IMR-90 (cell line): ENCODE data around the gene FAH. TPM values are rescaled to one million over a fixed set of nuclear protein-coding genes. Genes with fewer than 3 reads are reported as not detected.

Experiments
- ATAC-seq: fragments of 200-7000 bp; cut with Tn5 transposase; 2 replicates; pipeline ENCODE4 v1.9.1; 2020; ENCODE audit warnings: low read depth, mild to moderate bottlenecking, moderate library complexity
- BruUV-seq: library from RNA; stranded (reverse); fragments of 400-500 nt; replicated peaks from 2 replicates; lab custom pipeline; 2021; lab: Mats Ljungman, UMichigan
- CTCF ChIA-PET: fragments of 300-600 bp; formaldehyde crosslinking; extraction: SDS; loops from one replicate; lab custom pipeline; 2021; ENCODE audit warnings: antibody characterized with exemption; lab: Yijun Ruan, JAX
- POLR2A ChIA-PET: fragments of 300-600 bp; sonication (Branson Sonifier 250); formaldehyde crosslinking; loops from one replicate; lab custom pipeline; 2022; ENCODE audit warnings: antibody characterized with exemption; ENCODE audit not compliant: unreplicated experiment; lab: Charles Lee
- DNase-seq: peaks from one replicate; pipeline ENCODE4 v3.0.0; 2013
- H2AFZ ChIP-seq: replicated peaks from 2 replicates; pipeline ENCODE3; 2013; ENCODE audit warnings: low read length, mild to moderate bottlenecking; ENCODE audit not compliant: poor library complexity
- H2AK5ac ChIP-seq: 2 replicates; pipeline ENCODE4 v1.6.1; 2013; ENCODE audit warnings: low read depth, low read length, inconsistent platforms
- H2AK9ac ChIP-seq: replicated peaks from 2 replicates; pipeline ENCODE3; 2013; ENCODE audit warnings: mild to moderate bottlenecking, low read depth, low read length, moderate library complexity; ENCODE audit not compliant: poor library complexity
- H2BK120ac ChIP-seq: 2 replicates; pipeline ENCODE4 v1.6.1; 2013; ENCODE audit warnings: low read depth, low read length, inconsistent platforms
- H2BK15ac ChIP-seq: 3 replicates; pipeline ENCODE4 v1.6.1; 2013; ENCODE audit warnings: low read depth, low read length, inconsistent platforms
- H2BK20ac ChIP-seq: 2 replicates; pipeline ENCODE4 v1.6.1; 2013; ENCODE audit warnings: low read depth, mild to moderate bottlenecking, inconsistent platforms, low read length, moderate library complexity
- H2BK5ac ChIP-seq: 2 replicates; pipeline ENCODE4 v1.6.1; 2013; ENCODE audit warnings: mild to moderate bottlenecking, low read depth, low read length, inconsistent platforms; ENCODE audit not compliant: poor library complexity, severe bottlenecking
- H3K14ac ChIP-seq: replicated peaks from 2 replicates; pipeline ENCODE4 v1.6.1; 2013; ENCODE audit warnings: low read depth, low read length, inconsistent platforms
- H3K18ac ChIP-seq: 2 replicates; pipeline ENCODE4 v1.6.1; 2013; ENCODE audit warnings: low read depth, low read length, control low read depth
- H3K23ac ChIP-seq: 2 replicates; pipeline ENCODE4 v1.6.1; 2013; ENCODE audit warnings: low read depth, low read length, inconsistent platforms
- H3K27ac ChIP-seq: 2 replicates; pipeline ENCODE4 v1.5.1; 2013; ENCODE audit warnings: mild to moderate bottlenecking, control low read depth, low read length; ENCODE audit not compliant: insufficient read depth
- H3K27me3 ChIP-seq: 2 replicates; pipeline ENCODE4 v1.6.1; 2013; ENCODE audit warnings: low read length; ENCODE audit not compliant: control insufficient read depth, insufficient read depth
- H3K36me3 ChIP-seq: 2 replicates; pipeline ENCODE4 v1.6.1; 2013; ENCODE audit warnings: low read length, mixed read lengths; ENCODE audit not compliant: control insufficient read depth, insufficient read depth
- H3K4ac ChIP-seq: 2 replicates; pipeline ENCODE4 v1.6.1; 2013; ENCODE audit warnings: low read depth, low read length, inconsistent platforms
- H3K4me1 ChIP-seq: 2 replicates; pipeline ENCODE4 v1.6.1; 2013; ENCODE audit warnings: low read length, mixed read lengths; ENCODE audit not compliant: control insufficient read depth, insufficient read depth
- H3K4me2 ChIP-seq: 2 replicates; pipeline ENCODE4 v1.6.1; 2013; ENCODE audit warnings: low read depth, mild to moderate bottlenecking, control low read depth, low read length, moderate library complexity
- H3K4me3 ChIP-seq: 2 replicates; pipeline ENCODE4 v1.5.1; 2013; ENCODE audit warnings: low read depth, mild to moderate bottlenecking, control low read depth, low read length, moderate library complexity; ENCODE audit not compliant: insufficient read depth
- H3K56ac ChIP-seq: 2 replicates; pipeline ENCODE4 v1.6.1; 2013; ENCODE audit warnings: low read length, inconsistent platforms; ENCODE audit not compliant: insufficient read depth; ENCODE audit errors: extremely low read depth
- H3K79me1 ChIP-seq, 2 experiments: 2 replicates each; pipeline ENCODE4 v1.6.1; 2013; ENCODE audit warnings: low read length in 2 of 2, inconsistent platforms in 1 of 2, low read depth in 1 of 2
- H3K9ac ChIP-seq: 2 replicates; pipeline ENCODE4 v1.6.1; 2013; ENCODE audit warnings: low read depth, low read length, control low read depth
- H3K9me1 ChIP-seq: 2 replicates; pipeline ENCODE4 v1.6.1; 2013; ENCODE audit warnings: low read length, inconsistent platforms; ENCODE audit not compliant: insufficient read depth
- H3K9me3 ChIP-seq: 2 replicates; pipeline ENCODE4 v1.6.1; 2013; ENCODE audit warnings: low read length; ENCODE audit not compliant: control insufficient read depth, insufficient read depth
- H4K20me1 ChIP-seq: 2 replicates; pipeline ENCODE4 v1.6.1; 2013; ENCODE audit warnings: low read length, inconsistent platforms; ENCODE audit not compliant: insufficient read depth
- H4K5ac ChIP-seq: 2 replicates; pipeline ENCODE4 v1.6.1; 2013; ENCODE audit warnings: mild to moderate bottlenecking, low read depth, low read length, control low read depth
- H4K8ac ChIP-seq, 2 experiments: 2 replicates each; pipeline ENCODE4 v1.6.1; 2013; ENCODE audit warnings: low read depth in 2 of 2, low read length in 2 of 2, control low read depth in 1 of 2, inconsistent platforms in 1 of 2
- H4K91ac ChIP-seq: 2 replicates; pipeline ENCODE4 v1.6.1; 2013; ENCODE audit warnings: low read depth, low read length, inconsistent platforms; ENCODE audit not compliant: insufficient read depth
- FOS ChIP-seq: fragments of 150-350 bp; IDR thresholded peaks from 2 replicates; pipeline ENCODE4 v1.6.1; 2016; ENCODE audit warnings: low read depth, low read length
- MAFK ChIP-seq: IDR thresholded peaks from 2 replicates; pipeline ENCODE4 v1.6.1; 2012; ENCODE audit warnings: low read depth, low read length, improper control_type of control experiment
- MXI1 ChIP-seq: IDR thresholded peaks from 2 replicates; pipeline ENCODE4 v1.6.1; 2012; ENCODE audit warnings: low read depth, mild to moderate bottlenecking, low read length, moderate library complexity, borderline replicate concordance
- RAD21 ChIP-seq: IDR thresholded peaks from 2 replicates; pipeline ENCODE4 v1.6.1; 2012; ENCODE audit warnings: low read length, improper control_type of control experiment
- SMC3 ChIP-seq: fragments of 150-350 bp; IDR thresholded peaks from 2 replicates; pipeline ENCODE4 v1.6.1; 2016; ENCODE audit warnings: low read depth, mild to moderate bottlenecking, antibody characterized with exemption, low read length, moderate library complexity
- WGBS, 2 experiments: methylation state at CpG; one replicate each; pipeline versions ENCODE4 v1.1.5 to v1.1.7; 2013; ENCODE audit warnings: missing lambda C conversion rate in 2 of 2; ENCODE audit not compliant: insufficient read length in 1 of 2; ENCODE audit errors: extremely low coverage in 2 of 2; 5-methylcytosine and 5-hydroxymethylcytosine counted together
- dilution Hi-C: fragments of 300-500 bp; cut with HindIII; formaldehyde crosslinking; loops from one replicate; pipeline ENCODE4 v1.14.3; 2018; ENCODE audit warnings: low sequenced_read_pairs; ENCODE audit not compliant: unreplicated experiment
- in situ Hi-C: fragments of 300-500 bp; cut with MboI; formaldehyde crosslinking; loops from 3 replicates; pipeline ENCODE4 v1.14.3; 2019; ENCODE audit warnings: low sequenced_read_pairs, inconsistent platforms, mixed read lengths
- intact Hi-C: fragments of 100-400 bp; cut with micrococcal nuclease; formaldehyde crosslinking; loops from 2 replicates; pipeline ENCODE4 v1.10.0; 2022
- polyA plus RNA-seq, 3 experiments: library from polyadenylated mRNA; depleted of rRNA; stranded (reverse); fragments of >200 nt; gene quantifications; 2 replicates each; pipeline ENCODE4 v1.2.3, GENCODE V29; 2012; ENCODE audit warnings: low replicate concordance in 1 of 3
- total RNA-seq: library from RNA; depleted of rRNA; stranded (reverse); fragments of >200 nt; gene quantifications from 2 replicates; pipeline ENCODE4 v1.2.3, GENCODE V29; 2012
- TF ChIP-seq, protein P1 (sequence below): fragments of 150-350 bp; IDR thresholded peaks from 2 replicates; pipeline ENCODE4 v1.6.1; 2016; ENCODE audit warnings: low read depth, mild to moderate bottlenecking, low read length, moderate library complexity, borderline replicate concordance

The FAH gene
- total and polyA plus RNA-seq, 2 of the 4 experiments (the other 2 are of a cell fraction) = 43.1 to 48.6 TPM

DNA sequence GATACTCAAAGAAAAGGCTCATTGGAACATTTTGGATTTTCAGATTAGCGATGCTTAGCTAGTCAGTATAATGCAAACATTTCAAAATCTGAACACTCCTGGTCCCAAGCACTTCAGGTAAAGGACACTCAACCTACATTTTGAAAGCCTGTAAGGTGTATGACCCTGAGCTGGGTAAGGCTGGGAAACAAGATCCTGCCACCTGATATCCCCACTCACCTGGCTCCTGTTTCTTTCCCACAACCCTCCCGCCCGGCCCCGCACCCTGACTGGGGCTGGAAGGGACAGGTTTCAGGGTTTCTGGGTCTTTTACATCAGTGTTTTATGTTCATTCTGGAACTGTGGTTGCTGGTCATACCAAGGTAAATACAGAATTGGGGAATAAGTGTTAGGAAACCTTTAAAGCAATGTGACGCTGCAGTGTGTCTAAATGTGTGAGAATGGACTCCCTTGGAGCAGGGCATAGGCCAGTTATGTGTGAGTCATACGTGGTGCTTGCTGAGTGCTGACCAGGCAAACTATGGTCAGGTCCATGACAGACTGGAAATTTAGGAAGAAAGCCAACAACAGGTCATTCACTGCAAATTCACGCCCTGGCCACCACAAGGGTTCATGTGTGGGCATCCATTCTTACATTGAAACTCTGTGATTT is 76.3 kb downstream of the FAH start:
- no TSS peak for BruUV-seq
- H3K4ac ChIP-seq = no peak overlapping the region
- H3K27me3 ChIP-seq = peaks cover 29% of the 10 kb centered on the region
- no peak overlapping the region for H2BK20ac ChIP-seq
- H4K20me1 ChIP-seq = no peaks in the 10 kb centered on the region
- CTCF ChIA-PET = no interaction called here
- no peak overlapping the region for H3K4me2 ChIP-seq
- H4K5ac ChIP-seq = no peak overlapping the region
- no peak overlapping the region for H3K56ac ChIP-seq
- H3K23ac ChIP-seq = no peak overlapping the region
- H3K79me1 ChIP-seq = no peaks in the 10 kb centered on the region
- H2AK9ac ChIP-seq = no peak overlapping the region
- no peak overlapping the region for H3K27ac ChIP-seq
- DNase-seq (peak; percentile 21), ATAC-seq (0 out of 2 replicates have a peak, but pooled peaks have one; percentile 35)
- no peak for TF ChIP-seq FOS
- peak; percentile 57 for TF ChIP-seq MAFK
- TF ChIP-seq RAD21 = no peak
- TF ChIP-seq MXI1 = no peak
- TF ChIP-seq, protein P1, sequence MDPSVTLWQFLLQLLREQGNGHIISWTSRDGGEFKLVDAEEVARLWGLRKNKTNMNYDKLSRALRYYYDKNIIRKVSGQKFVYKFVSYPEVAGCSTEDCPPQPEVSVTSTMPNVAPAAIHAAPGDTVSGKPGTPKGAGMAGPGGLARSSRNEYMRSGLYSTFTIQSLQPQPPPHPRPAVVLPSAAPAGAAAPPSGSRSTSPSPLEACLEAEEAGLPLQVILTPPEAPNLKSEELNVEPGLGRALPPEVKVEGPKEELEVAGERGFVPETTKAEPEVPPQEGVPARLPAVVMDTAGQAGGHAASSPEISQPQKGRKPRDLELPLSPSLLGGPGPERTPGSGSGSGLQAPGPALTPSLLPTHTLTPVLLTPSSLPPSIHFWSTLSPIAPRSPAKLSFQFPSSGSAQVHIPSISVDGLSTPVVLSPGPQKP = no peak
- no peak for TF ChIP-seq SMC3
- POLR2A ChIA-PET = no interaction called here
- H3K36me3 ChIP-seq = no peaks in the 10 kb centered on the region
- H2AK5ac ChIP-seq = no peak overlapping the region
- intact Hi-C loops (no loop called here), in situ Hi-C loops (no loop called here), dilution Hi-C loops (no loop called here)
- H3K9me1 ChIP-seq = 0 out of 2 replicates have a peak, but pooled peaks cover 3% of the 10 kb centered on the region
- no peaks in the 10 kb centered on the region for H3K9me3 ChIP-seq
- no peak overlapping the region for H3K14ac ChIP-seq
- no peak overlapping the region for H4K91ac ChIP-seq
- WGBS, 2 experiments = 63% methylated on average over 3 of the region's 7 CpGs; no CpG with 5 or more reads in 1 of the 2 experiments
- H2AFZ ChIP-seq = no peak overlapping the region
- H2BK120ac ChIP-seq = no peak overlapping the region
- no peak overlapping the region for H2BK5ac ChIP-seq
- H3K18ac ChIP-seq = no peak overlapping the region
- no peak overlapping the region for H3K9ac ChIP-seq
- no peaks in the 10 kb centered on the region for H3K4me1 ChIP-seq
- H4K8ac ChIP-seq = no peak overlapping the region
- no peak overlapping the region for H3K4me3 ChIP-seq
- no peak overlapping the region for H2BK15ac ChIP-seq
